ENCODE data around the gene SEL1L.
"Not testable (repeated sequence)": the region's sequence is repeated elsewhere in the genome, so short reads cannot be mapped to it uniquely, and the experiment has no call there.

Gene SEL1L

DNA sequence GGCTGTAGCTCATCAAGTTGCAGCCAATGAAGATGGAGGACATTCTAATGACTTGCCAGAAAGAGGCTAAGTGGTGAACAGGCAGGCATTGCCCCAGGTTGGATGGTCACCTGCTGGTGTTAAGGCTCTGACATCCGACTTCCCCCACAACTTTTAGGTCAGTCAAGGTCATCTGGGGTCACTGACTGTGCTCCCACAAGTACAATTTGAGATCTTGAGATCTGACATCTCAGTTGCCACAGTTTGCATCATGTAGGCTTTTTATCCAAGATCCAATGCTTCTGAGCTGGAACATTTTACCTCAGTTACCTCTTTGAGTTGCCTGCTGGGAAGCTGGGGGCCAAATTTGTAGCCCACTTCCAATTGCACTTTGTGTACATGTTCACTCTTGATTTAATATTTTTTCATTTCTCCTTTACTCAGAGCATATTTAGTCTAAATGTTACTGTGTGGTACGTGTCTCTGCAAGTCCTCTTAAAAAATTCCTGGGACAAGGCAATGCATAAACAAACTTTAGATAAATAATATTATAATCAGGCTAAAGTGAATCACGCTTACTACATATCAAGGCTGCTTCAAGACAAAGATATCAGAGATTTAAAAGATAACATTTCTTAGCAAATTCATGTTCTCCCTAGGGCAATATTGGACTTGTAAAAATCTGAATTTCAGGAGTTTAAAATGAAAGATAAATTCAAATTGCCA, 61.4 kb downstream of the SEL1L start:
- no peak for DNase-seq

DNA sequence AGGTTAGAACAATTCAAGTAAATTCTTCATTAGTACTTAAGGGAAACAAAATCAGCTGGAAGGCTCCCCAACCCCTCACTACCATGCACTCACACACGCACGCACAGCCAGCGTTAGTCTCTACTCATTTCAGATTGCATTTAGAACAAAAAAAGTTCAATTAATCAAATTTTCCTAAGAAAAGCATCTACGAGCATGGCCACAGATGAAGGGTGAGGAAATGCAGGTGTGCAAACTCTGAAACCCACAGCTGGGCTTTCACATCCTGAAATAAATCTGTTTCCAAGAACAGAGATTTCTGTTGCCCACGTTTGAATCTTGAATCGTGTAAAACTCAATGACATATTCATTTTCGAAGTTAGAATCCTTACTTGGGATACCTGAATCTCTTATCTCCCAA, 62.6 kb downstream of the SEL1L start:
- DNase-seq: no peak

GRCh38 chr14:81470557-81470826, 63.2 kb downstream of the SEL1L start:
- DNase-seq: not testable (repeated sequence)

DNA sequence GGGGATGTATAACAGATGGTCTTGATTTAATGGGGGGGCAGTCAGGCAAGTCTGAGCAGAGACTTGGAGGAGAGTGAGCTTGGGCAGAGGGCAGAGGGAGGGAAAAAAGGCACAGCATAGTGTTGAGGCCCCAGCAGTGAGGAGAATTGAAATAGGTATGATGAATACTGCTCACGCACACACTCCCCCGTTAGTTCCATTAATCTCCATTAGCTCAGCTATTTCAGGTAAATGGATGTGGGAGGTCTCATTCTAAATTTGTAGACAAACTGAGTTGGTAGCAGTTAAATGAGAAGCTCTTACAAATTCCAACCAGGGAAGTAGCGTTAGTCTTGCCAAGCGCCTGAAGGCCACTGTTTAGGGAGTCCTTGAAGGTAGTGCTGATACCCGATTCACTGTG, 66.8 kb downstream of the SEL1L start:
- no peak for DNase-seq

DNA sequence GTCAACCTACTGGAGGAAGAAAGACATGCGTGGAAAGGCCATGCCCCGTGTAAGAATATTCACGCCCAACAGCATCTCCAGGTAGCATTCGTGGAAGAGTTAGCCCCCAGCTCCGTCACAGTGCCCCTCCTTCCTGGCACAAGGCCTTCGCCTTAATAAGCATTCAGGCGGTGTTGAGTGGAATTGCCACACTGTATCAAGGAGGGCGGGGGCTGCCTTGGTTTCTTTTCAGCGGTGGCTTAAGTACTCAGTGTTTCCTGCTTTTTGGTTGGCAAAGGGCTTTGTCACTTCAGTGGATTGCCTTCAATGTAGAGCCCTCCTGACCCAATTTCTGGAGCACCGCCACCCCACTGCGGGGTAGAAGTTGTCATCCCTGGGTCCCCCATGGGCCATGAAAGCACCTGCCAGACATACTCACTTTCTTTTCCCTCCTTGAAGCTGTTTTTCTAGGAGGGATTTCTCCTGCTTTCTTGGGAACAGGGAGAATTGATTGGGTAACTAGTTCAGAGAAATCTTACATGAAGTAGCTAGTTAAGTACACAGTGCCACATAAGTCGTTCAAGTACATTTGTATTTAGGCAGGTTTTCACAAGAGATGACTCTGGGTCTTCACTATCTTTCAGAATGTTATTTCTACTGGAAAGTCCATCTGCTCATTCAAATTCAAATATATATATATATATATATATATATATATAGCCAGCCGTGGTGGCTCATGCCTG, 68.0 kb downstream of the SEL1L start:
- DNase-seq: no peak

GRCh38 chr14:81465003-81465392, 68.7 kb downstream of the SEL1L start:
- DNase-seq: not testable (repeated sequence)

DNA sequence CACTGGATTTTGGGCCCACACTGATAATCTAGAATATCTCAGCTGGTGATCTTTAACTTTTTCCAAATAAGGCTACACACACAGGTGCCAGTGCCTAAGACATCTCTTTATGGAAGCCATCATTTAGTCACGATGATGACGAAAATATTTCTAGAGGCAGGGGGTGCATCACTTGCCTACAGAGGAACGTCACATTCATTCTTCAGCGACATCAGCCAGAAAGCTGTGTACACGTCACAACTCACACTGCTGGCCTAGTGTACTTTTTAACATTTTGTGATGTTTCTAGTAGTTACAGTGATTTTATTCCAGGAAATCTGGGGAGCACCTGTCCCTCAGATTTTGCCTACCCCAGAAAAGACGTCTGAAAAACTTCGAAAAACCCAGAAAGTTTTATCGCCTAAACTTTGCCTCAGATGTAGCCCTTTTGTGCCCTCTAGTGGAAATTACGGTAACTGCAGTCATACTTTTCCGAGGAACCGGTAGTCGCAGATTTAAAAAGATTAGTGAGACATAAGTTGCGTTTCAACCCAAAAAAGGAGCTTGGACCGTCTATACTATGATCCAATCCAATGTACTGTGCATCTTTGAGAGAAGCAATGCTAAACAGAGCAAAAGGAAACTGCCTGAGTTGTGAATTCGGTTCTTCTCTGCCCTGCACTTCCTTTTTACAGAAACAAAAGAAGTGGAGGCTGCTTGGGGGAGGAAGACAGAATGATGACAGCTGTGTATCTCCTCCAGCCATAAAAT, 69.2 kb downstream of the SEL1L start:
- no peak for DNase-seq

GRCh38 chr14:81462356-81462755, 71.3 kb downstream of the SEL1L start:
- DNase-seq: not testable (repeated sequence)

DNA sequence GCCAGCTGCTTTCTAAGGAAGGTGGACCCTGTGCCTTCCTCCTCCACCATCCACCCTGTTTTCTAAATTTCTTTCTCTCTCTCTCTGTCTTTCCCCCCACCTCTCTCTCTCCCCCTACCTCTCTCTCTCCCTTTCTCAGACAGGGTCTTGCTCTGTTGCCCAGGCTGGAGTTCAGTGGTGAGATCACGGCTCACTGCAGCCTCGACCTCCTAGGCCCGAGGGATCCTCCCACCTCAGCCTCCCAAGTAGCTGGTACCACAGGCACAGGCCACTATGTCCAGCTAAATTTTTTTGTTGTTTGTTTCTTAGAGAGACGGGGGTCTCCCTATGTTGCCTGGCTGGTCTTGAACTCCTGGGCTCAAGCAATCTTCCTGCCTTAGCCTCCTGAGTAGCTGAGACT, 73.7 kb downstream of the SEL1L start:
- no peak for DNase-seq

- no peak for DNase-seq
Measured at GRCh38 chr14:81458352-81458751, 75.3 kb downstream of the SEL1L start.

GRCh38 chr14:81455390-81455789, 78.3 kb downstream of the SEL1L start:
- no peak for DNase-seq

- DNase-seq: no peak
Measured at GRCh38 chr14:81454572-81455218, 79.0 kb downstream of the SEL1L start.

DNA sequence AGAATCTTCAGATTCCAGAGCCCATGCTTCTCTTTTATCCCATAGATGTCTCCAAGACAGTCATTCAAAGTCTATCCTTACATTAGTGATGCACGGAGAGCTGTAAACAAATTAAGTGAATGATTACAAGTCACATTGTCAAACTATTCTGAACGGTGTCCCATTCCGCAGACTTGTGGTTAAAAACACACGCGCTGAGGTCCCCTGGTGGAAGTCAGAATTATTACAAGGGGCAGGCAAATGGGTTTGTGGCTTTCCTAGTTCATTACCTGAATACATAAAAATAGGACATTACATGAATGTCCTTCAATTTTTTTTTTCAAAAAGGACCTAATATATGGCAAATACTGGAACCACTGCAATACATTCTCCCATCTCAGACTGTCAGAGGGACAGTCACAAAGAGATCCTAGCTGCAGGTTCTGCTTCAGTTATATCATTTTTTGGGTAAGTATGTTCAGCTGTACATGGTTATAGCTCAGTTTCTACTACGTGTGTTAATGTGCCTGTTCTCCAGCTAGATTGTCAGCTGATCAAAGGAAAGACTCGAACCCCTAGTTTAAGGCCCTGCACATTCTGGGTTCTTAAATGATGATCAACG, 80.4 kb downstream of the SEL1L start:
- DNase-seq: no peak

GRCh38 chr14:81452341-81453133, 81.1 kb downstream of the SEL1L start:
- no peak for DNase-seq

DNA sequence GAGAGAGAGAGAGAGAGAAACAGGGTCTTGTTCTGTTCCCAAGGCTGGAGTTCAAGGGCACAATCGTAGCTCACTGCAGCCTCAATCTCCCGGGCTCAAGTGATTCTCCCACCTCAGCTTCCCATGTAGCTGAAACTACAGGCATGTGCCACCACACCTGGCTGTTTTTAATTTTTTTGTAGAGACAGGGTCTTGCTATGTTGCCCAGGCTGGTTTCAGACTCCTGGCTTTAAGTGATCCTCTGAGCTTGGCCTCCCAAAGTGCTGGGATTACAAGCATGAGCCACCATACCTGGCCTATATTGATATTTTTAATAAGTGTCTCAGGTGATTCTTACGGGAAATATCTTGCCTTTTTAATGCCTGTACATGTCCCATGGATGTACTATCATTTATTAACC, 82.7 kb downstream of the SEL1L start:
- DNase-seq: no peak

- no peak for DNase-seq
Measured at GRCh38 chr14:81450100-81450531, 83.5 kb downstream of the SEL1L start.

DNA sequence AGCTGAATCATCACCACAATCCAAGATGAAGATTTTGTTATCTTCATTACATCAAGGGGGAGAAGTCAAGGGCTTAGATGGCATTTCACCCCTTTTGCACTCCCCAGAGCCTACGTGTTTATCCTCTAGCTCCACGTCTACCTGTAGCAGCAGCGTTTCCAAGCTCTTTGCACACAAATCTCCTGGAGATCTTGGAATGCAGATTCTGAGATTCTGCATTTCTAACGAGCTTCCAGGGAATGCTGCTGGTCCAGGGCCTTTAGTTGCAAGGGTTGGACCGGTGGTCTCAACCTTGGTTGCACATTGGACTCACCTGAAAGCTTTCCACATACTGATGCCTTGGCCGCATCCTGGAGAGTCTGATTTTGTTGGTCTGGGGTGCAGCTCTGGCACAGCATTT, 84.1 kb downstream of the SEL1L start:
- DNase-seq: no peak

DNA sequence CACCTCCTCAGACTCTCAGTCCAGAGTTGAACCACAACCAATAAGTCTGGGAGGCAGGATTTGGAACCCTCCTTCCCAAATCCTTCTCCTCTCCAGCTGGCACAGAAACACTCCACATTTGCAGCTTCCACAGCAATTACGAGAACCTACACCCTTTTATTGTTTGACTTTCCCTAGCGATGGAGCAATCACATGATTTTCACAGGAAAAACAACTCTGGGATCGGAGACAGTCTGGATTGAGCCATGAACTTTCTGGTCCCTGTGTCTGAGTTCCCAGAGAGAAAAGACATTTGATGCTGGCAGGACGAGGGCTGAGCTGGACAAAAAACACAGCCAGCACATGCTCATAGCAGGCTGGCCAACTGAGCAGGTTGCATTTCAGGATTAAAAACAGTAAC, 84.5 kb downstream of the SEL1L start:
- DNase-seq: no peak

DNA sequence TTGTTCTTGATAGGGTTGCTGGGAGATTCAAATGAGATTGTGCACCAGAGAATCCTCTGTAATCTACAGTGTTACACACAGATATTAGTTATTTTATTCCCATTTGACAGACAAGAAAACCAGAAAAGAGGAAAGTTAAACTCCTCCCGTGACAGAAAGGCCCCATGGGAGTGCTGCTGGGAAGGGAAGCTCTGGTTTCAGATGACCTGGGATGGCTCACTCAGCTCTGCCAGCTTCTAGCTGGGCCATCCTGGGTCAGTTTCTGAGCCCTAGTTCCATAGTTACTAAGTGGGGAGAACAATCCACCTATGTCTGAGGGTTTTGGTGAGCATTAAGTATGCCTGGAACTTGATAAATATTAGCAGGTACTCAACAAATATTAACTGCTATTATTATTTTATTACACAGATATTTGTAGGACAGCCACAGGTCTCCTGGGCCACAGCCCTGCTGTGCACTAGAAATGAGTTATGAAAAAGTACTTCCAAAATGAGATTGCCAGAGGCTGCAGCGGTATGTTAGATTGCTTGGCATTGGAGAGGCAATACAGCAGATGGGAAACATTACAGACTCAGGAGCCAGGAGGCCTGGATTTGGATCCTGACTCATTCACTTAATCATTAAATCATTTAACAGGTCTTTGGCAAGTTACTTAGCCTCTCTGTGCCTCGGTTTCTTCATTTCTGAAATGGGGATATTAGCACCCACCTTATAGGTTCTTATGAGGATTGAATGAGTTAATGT, 86.5 kb downstream of the SEL1L start:
- no peak for DNase-seq

GRCh38 chr14:81446279-81447007, 87.2 kb downstream of the SEL1L start:
- no peak for DNase-seq

DNA sequence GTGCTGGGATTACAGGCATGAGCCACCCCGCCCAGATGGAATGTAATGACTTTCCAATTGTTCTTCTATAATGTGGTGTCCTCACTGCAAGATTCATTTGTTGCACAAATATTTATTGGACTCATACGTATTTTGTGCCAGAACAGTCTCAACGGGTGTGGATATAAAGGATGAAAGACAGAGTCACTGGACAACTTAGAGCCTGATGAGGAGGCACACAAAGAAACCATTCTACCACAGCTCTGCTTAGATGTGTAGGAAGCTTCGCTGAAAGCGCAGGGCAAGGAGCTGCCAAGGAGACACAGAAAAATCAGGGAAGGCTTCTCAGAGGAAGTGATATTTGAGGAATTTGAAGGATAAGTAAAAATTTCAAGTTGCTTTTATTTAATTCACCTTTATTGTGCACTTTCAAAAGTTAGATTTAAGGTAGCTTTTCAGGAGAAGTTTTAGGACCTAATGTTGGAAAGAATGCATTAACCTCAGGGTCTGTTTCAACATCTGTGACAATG, 92.0 kb downstream of the SEL1L start:
- DNase-seq: no peak

All from activated gamma-delta T cell (primary cell).